Stimulated activated CD8-positive, alpha-beta memory T cell treated with anti-CD3 and anti-CD28 coated beads, Interleukin-7, amount 100 ng/mL, for 4 hours (primary cell): ENCODE measurements around the gene TOP1.
A peak's percentile ranks its signal among the peaks of the same experiment; 100 is the strongest.
"Not testable (repeated sequence)": the region's sequence is repeated elsewhere in the genome, so short reads cannot be mapped to it uniquely, and the experiment has no call there.

Experiments
- DNase-seq, 2 donors: peaks; one replicate each; pipeline ENCODE4 v3.0.0-alpha.2; 2020; ENCODE audit warnings: low read depth in 2 of 2

TOP1 gene

GRCh38 chr20:41091927-41092326 lies 63.3 kb downstream of the TOP1 start:
- DNase-seq, result no peak

DNA sequence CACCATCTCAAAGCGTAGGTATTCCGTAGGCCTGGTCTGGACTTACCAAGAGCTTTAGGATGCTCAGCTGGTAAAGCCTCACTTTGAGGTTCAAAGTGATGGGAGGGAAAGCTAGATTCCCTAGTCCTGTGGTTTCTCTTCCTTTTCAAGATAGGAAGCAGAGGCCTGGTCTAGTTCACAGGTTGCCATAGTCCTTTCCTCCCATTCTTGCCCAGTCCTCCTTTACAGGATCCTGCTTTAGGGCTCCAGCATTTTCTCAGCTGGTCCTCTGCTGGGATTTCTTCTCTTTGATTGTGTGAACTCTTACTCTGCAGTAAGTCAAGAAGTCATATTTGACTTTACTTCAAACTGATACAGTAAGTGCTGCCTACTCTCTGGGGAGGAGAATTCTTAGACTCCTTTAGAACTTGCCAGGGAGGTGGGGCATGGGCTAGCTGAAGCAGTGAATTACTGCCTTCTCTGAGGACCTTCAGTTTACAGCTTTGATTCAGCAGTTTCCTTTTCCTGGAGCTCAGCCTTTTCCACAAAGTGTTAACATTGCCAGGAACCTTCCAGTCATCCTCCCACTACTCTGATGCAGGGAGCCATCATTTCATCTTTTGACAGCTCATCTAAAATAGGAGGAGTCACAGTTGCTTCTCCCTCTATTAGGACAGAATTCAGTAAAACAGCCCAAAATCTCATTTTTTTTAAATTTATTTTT lies 65.9 kb downstream of the TOP1 start:
- no peak for DNase-seq

GRCh38 chr20:41095110-41095969 lies 66.7 kb downstream of the TOP1 start:
- DNase-seq, result peak; percentile 24 to 38

DNA sequence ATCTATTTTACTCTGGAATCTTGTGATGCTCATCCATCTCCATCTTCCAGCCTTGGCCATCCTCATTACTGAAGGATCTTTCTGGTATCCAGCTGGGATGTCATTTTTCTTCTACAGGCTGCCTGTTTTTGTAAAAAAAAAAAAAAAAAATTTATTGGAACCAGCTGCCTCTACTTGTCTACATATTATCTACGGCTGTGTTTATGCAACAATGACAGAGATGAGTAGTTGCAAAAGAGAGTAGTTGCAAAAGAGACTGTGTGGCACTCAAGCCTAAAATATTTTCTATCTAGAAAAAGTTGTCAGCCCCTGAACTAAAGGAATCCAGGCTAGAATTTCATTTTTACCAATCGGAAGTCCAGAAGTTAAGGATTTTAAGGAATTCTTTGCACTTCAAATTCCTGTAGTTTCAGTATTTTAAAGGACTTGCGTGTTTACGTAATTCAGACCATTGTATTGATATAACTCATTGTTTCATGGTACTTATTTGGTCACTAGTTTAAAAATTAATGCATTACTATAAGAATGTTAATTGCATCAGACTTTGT lies 70.2 kb downstream of the TOP1 start:
- no peak for DNase-seq

- DNase-seq, result no peak
Measured at GRCh38 chr20:41100001-41100480, 71.4 kb downstream of the TOP1 start.

- DNase-seq, result no peak
Measured at GRCh38 chr20:41101660-41102059, 73.0 kb downstream of the TOP1 start.

- no peak for DNase-seq
Measured at GRCh38 chr20:41108531-41108930, 79.9 kb downstream of the TOP1 start.

DNA sequence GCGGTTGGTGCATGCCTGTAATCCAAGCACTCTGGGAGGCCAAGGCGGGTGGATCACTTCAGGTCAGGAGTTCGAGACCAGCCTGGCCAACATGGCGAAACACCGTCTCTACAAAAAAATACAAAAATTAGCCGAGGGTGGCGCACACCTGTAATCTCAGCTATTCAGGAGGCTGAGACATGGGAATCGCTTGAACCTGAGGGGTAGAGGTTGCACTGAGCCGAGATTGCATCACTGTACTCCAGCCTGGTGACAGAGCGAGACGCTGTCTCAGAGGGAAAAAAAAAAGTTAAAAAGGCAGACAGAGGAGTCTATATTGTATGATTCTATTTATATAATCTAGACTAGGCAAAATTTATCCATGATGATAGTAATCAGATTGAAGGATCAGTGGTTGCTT lies 81.4 kb downstream of the TOP1 start:
- DNase-seq, result no peak

DNA sequence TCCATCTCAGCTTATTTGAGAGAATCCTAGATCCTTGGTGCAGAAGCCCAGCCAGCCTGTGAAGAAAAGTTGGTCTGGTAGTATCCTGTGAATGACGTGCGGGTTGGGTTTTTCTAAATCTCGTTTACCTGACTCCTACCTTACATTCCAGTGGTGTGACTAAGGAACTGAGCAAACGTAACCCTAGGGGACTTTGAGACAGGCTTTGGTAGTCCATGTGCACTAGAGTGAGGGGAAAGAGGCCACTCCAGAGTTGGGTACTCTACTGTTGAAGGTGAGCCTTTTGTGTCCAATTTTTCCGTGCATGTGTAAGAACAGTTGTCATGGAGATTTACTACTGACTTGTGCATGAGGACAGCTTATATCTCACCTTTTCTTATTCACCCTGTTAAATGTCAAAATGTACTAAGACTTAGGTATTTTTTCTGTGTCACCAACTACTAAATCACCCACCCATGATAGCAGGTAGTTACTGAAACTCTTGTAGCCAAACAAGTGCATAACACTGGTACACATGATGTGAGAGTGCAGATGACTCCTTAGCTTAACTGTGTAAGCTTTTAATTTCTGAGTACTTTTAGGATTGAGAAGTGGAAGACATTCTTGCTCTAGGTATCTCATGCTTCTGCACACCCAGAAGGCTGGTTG lies 82.4 kb downstream of the TOP1 start:
- no peak for DNase-seq

DNA sequence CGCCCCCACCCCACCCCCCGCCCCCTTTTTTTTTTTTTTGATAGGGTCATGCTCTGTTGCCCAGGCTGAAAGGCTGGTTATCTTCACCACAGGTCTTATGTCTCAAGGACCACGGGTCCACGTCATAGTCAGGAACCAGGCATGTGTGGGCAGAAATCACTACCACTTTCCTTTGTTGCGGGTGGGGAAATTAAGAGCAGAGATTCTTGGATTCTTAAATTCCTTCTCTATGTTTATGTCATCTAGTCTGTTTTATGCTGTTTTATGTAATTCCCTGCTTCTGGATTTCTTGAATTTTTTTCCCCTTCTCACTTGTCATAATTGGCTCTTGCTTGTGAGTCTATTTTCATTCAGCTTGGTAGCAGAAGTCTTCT lies 82.9 kb downstream of the TOP1 start:
- DNase-seq, result no peak

DNA sequence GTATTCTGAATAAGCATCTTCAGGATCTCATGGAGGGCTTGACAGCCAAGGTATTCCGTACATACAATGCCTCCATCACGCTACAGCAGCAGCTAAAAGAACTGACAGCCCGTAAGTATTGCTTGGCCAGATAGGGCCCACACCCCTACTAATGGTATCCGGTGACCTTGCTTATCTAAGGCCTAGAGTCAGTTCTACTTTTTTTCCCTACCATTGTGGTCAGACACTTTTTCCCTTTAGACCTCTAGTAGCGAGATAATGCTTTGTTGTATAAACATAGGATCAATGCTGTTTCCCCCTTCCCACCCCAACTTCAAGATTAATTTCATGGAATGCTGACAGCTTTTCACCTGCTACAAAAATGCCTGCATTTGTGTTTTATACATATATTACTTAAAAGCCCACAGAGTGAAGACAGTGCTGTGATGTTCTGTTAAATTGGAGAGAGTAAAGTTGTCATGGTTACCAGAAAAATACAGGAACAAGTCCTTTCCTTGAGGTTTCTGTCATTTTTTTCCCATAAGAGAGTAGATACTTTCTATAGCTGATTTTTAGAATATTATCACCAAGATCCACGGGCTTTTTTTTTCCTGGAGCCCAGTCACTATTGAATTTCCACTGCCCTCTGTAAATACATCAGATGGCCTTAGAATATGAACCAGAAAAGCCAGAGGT lies 87.8 kb downstream of the TOP1 start:
- no peak for DNase-seq

- not testable (repeated sequence) for DNase-seq
Measured at GRCh38 chr20:41118159-41118558, 89.5 kb downstream of the TOP1 start.

- no peak for DNase-seq
Measured at GRCh38 chr20:41118632-41119031, 90.0 kb downstream of the TOP1 start.

DNA sequence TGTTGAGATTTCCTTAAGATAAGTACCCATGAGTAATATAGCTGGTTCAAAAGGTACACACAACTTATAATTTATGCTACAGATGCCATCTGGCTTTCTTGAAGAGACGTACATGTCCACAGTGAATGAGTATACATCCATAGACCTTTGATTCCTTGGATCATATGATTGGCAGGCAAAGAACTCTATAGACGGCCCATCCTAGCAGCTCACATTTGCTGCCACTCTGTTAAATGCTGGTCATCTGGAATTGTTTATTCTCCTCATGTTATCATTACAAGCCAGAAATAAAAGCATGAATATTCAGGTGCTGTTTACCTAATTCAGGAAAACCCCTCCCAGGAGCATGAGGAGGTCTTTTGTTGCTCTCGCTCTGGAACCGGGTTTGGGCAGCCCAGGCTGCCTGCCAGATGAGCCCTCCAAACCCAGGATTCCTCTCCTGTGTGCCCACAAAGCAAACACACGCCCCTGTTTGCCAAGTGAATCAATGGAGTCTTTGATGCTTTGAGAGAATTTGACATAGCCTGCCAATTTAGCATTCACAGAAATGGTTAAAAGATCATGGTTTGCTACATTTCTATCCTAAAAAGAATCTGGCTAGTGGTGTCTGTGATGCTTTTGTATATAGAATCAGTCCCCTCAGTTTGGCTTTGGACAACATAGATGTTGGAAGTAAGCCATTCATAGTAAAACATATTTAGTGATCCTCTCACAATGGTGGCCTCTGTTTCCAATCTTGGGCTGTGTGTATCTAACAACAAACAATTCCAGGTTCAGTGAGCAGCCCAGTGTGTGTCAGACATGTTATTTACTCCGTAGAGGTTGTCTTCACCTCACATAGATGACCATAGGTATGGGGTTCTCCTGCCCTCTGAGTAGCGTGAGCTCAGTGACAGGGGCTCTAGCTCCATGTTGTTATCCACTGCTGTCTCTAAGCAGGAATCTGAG lies 91.3 kb downstream of the TOP1 start:
- no peak for DNase-seq

DNA sequence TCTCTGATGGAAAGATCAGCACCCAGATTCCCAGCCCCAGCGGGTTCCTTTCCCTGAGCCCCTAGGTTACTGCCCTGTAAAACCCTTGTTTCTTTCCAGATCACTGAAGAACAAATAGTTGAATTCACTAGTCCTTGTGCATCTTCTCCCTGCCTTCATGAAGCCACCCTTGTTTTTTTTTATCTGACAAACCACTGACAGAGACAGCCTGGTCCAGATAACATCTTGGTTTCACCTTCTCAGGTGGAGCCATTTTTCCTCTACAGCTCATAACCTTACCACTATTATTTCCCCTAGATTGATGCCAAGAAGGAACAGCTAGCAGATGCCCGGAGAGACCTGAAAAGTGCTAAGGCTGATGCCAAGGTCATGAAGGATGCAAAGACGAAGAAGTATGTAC lies 92.8 kb downstream of the TOP1 start:
- DNase-seq, result no peak

- DNase-seq, result no peak
Measured at GRCh38 chr20:41123631-41124030, 95.0 kb downstream of the TOP1 start.

DNA sequence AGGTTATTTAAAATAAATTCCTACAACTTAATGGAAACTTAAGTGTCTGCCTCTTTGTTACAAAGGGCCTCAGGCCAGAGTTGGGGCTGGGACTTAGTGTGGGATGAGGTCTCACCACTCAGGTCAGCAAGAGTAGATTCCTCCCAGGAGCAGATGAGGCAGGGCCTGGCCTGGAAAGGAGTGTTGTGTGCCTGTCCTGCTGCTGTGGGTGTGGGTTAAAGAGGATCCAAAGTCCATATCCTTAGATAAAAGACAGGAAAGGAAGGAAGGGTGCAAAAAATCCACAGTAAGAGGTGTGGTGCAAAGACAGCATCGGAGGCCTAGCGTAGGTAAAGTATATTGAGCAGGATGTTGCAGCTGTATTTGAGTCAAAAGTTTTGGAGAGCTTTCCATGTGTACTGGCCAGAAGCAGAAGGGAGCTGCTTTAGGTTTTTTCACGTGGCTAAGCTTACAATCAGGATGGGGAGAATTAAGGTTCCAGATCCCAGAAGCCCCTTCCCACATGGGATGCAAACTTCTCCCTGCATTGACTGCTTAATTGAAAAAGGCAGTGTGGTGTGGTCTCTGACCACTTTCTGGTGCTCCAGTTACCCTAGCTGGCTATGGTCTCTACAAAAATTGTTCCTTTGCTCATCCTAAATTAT lies 96.0 kb downstream of the TOP1 start:
- no peak for DNase-seq

- no peak for DNase-seq
Measured at GRCh38 chr20:41125530-41126457, 97.2 kb downstream of the TOP1 start.

GRCh38 chr20:41126719-41127118 lies 98.1 kb downstream of the TOP1 start:
- DNase-seq, result no peak
